Femur (tissue), 1 donor: ENCODE data around the gene C1QTNF6.

ENCODE experiments used
- DNase-seq: peaks from one replicate; pipeline ENCODE4 v3.0.0-alpha.2; 2017

Gene C1QTNF6

DNA sequence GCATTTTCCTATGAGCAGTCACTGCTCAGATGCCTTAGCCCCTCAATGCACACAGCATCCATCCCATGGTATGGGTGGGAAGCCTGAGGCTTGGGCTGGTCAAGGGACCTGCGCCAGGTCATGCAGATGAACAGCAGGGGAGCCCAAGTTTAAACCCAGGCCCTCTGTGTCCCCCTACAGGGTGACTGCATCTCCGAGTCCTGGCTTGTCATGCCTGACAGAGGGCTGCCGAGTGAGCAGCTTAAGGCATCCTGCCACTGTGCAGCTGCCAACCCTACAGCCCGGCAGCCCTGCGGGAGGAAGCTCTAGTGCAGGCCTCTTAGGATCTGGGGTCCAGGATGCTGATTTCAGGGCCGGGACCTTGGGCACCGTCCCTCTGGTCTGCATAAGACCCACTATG lies 48.3 kb downstream of the C1QTNF6 start:
- no peak for DNase-seq

DNA sequence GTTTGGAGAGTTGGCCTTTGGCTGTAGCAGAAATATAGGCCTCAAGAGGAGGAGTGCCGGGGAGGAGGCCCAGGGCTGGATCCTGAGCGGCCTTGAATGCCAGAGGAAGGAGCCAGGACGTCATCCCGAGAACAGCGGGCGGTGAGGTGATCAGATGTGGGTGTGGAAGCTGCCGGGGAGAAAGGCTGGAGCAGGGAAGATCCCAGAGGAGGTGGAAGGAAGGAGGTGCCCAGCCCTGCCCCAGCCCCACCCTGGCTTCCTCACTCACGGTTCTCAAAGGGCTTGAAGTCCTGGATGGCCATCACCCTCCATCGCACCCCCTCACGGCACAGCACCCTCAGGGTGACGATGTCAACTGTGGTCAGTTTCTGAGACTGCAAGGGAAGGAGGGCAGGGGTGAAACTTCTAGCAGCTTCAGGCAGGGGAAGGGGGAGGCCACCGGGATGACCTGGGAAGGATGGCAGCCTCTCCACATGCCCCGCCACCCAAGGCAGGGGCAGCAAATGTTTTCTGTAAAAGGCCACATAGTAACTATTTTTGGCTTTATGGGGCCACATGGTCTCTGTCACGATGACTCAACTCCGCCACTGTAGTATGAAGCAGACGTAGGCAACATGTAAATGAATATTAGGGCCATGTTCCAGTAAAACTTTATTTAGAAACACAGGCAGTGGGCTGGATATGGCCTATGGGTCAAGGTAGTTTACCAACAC lies 49.0 kb downstream of the C1QTNF6 start:
- no peak for DNase-seq

DNA sequence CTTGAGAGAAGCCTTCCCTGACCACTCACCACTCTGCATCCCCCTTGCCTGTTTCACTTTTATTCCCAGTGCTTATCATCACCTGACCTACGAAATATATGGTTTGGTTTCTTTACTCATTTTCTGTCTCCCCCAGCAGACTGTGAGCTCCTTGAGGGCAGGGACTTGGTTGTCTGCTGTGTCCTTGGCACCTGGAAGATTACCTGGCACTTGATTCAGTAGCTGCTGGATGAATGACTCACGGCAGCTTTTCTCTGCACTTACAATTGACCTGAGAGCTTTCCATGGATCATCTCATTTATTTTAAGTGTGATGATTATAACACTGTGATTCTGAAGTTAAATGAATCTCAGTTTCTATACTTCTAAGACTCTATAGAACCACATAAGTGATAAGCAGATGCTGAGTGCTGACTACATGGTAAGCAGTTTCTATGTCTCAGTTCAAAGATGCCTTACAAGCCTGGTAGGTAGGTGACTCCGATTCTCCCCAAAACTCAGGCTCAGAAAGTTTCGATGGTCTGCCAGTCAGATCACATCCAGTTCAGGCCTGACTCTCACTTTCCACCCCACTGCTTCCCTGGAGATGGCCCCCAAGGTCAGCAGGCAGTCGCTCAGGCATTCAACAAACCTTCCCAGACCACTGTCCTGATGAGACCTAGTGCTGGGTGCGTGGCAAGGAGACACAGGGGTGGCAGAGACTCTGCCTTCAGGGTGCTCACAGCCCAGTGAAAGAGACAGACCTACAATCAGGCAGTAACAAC lies 50.0 kb downstream of the C1QTNF6 start:
- DNase-seq: no peak

- no peak for DNase-seq
Observed at GRCh38 chr22:37137131-37137530, 50.9 kb downstream of the C1QTNF6 start.

GRCh38 chr22:37135023-37135422 lies 53.0 kb downstream of the C1QTNF6 start:
- DNase-seq: no peak

GRCh38 chr22:37133304-37134018 lies 54.6 kb downstream of the C1QTNF6 start:
- no peak for DNase-seq

- DNase-seq: no peak
Observed at GRCh38 chr22:37132773-37133172, 55.3 kb downstream of the C1QTNF6 start.
